KBM-7 (cell line): ENCODE measurements around the gene MREG.
"Not testable (repeated sequence)": the region's sequence is repeated elsewhere in the genome, so short reads cannot be mapped to it uniquely, and the experiment has no call there.

Experiments
- DNase-seq: peaks from one replicate; pipeline ENCODE4 v3.0.0-alpha.2; 2015
- in situ Hi-C: fragments of 300-500 bp; cut with MboI; formaldehyde crosslinking; loops from 2 replicates; pipeline ENCODE4 v1.14.3; 2020; ENCODE audit warnings: low sequenced_read_pairs, low pct_unique_long_range_greater_than_20kb, mixed read lengths

Gene MREG

DNA sequence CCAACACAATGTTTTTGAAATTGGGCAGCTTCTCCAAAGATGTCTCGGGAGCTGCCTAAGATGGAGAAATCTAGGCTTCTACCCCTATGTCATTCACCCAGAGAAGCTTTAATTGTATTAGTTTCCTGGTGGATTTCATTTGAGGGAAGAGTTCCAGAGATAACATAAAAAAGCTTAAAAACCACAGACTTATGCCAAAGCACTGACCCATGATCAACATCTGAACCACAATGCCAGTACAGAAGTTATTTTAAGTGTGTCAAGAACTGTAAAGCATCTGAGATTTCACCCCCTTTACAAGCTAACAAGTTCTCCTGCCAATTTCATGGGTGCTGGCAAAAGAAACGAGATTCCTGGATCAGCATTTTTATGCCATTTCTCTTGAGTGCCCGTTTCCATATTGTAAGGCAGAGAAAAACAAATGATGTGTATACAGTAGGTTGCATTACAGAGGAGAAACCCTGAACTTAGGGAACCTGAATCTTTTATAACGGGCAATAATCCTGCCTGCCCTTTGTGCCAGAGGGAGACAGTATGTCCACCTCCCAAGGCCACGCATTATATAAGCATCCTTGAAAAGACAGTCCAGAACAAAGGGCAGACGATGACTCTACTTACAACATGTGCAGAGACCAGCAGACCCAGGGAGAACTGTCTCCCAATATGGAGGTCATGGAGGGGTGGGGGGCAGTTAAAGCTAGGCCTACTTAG, 44.1 kb downstream of the MREG start:
- in situ Hi-C loops: no loop called here
- DNase-seq: no peak

DNA sequence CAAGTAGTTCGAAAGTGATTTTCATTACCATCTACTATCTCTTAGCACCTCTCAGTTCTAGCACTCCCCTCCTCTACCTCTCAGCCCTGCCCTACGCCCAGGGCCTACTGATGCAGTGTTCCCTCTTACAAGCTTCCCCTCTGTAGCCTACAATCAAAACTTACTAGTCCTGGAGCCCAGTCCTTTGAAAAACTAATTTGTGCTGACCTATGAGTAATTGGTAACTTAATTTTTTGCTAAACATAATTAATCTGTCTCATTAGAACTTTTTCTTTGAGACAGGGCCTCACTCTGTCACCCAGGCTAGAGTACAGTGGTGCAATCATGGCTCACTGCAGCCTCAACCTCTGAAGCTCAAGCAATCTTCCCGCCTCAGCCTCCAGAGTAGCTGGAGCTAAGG, 44.9 kb downstream of the MREG start:
- in situ Hi-C loops: no loop called here
- no peak for DNase-seq

- in situ Hi-C loops: no loop called here
- DNase-seq: no peak
Measured at GRCh38 chr2:215967590-215968378, 45.6 kb downstream of the MREG start.

GRCh38 chr2:215966951-215967350, 46.4 kb downstream of the MREG start:
- no peak for DNase-seq
- in situ Hi-C loops: no loop called here

DNA sequence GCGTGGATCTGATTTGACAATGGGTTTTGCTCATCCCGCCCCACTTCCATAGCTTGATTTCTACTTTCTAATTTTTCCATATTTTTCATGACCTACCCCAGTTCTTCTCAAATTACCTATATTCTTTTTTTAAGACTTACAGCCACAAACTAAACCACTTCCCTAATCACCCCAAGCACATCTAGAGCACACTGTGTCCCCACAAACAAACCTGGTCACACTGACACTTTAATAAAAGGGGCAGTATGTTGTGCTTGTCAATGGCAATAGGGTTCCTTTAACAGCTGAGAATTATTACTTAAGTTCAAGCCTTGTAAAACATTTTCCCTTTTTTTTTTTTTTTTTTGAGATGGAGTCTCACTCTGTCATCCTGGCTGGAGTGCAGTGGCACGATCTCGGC, 47.1 kb downstream of the MREG start:
- in situ Hi-C loops: no loop called here

DNA sequence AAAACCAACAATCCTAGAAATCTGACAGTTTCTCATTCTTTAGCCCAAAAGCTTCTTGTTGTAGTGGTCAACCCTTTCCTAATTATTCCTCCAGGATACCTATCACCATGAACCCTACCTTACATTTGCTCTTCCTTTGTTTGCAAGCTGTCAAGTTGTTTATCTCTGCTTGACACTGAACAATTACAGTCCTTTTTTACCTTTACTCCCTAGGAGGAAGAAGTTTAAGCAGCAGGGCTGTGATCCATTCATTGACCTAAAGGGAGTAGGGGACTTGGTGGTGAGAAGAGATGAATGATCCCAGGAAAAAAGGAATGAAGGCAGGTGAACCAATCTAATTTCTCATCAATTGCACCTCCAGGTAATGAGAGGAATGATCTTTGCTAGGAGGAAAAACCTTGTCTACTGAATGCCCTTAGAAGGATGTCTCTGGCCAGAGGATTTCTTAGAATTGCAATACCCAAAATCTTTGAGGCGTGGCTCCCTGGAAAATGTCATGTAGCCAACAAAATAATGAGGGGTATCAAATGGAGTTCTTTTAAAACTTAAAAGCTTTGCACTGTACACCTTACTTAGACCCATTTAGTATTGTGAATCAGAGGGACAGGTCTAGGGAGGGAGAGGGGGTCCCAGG, 47.7 kb downstream of the MREG start:
- no peak for DNase-seq
- in situ Hi-C loops: no loop called here

More for the DNA sequence above, 47.1 kb downstream of the MREG start:
- peak; percentile 29 for DNase-seq

GRCh38 chr2:215961981-215962380, 51.4 kb downstream of the MREG start:
- in situ Hi-C loops: no loop called here
- no peak for DNase-seq

GRCh38 chr2:215958257-215958656, 55.1 kb downstream of the MREG start:
- no peak for DNase-seq
- in situ Hi-C loops: no loop called here

- in situ Hi-C loops, DNase-seq: not testable (repeated sequence)
Measured at GRCh38 chr2:215957354-215958122, 55.8 kb downstream of the MREG start.

DNA sequence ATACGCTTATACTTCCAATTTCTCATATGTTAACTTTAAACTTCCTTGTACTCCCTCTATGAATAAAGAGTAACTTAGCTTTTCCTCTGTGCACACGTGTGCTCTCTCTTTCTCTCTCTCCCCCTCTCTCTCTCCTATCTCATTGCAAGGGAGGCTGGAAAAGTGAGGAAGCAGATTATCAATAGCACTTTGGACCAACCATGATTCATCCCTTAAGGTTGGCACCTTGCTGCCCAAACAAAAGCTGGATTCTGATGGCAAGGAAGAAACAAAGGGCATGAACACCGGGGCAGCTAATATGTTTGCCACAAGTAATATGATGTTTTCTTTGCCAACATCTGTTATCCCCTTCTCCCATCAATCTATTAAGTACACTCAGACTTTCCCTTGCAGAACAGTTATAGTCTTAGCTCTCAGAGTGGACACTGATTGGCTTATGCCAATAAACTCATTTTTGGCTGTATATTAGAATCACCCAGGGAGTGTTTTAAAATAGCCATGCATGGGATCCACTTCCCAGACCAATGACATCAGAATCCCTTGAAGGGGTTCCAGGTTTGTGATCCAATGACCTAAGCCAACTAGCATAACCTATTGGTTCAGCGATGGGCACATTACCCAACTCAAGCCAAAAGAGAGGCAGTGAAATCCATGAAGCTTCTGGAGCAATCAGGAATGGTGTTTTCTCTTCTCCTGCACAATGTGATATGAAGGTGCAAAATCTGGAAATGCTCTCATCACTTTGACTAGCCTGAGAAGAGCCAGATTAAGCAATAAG, 60.3 kb downstream of the MREG start:
- in situ Hi-C loops: no loop called here
- DNase-seq: no peak

- in situ Hi-C loops: no loop called here
- no peak for DNase-seq
Measured at GRCh38 chr2:215951558-215951957, 61.8 kb downstream of the MREG start.

- in situ Hi-C loops: no loop called here
- DNase-seq: peak; percentile 44
Measured at GRCh38 chr2:215949991-215950404, 63.4 kb downstream of the MREG start.

- in situ Hi-C loops: no loop called here
- DNase-seq: no peak
Measured at GRCh38 chr2:215948051-215948450, 65.3 kb downstream of the MREG start.

GRCh38 chr2:215946586-215946985, 66.8 kb downstream of the MREG start:
- in situ Hi-C loops: no loop called here
- DNase-seq: no peak

DNA sequence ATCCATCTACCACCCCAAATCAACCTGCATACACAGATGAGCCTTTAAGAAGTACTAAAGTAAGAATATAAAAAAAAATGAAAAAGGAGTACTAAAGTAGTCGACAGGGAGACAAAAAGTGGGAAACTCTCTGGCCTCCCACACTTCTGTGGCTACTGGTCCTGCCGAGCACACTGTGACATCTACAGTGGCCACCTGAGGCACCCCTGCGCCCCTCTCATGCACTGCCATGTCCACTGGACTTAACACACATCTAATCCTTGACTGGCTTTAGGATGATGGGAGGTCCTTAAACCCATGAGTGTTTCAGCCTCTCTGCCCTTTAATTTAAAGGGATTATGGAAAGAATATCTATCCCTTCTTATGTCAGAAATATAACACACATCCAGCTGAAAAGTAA, 71.2 kb downstream of the MREG start:
- no peak for DNase-seq
- in situ Hi-C loops: no loop called here

GRCh38 chr2:215941726-215942125, 71.6 kb downstream of the MREG start:
- no peak for DNase-seq
- in situ Hi-C loops: no loop called here

DNA sequence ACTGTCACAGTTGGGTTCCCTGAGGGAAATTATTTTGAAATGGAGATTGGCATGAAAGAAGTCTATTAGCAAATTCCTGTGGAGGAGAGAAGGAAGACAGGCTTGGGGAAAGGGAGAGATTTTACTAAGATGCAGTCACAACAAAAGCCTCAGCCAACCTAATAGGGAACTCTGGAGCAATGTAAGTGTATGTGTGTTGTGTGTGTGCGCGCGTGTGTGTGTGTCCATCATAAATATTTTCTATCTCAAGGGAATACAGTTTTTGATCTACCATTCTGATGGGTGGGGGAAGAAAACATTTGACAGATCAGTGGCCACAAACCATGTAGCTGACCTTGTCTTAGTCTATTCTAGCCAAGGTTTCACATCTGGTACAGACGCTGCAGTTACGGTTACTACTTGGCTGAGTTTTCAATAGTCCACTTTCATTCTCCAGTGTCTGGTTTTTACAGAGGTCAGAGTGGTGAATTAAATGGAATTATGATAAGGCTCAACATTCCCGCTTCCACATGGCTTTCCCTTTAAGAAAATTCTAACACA, 72.6 kb downstream of the MREG start:
- DNase-seq: no peak
- in situ Hi-C loops: no loop called here

DNA sequence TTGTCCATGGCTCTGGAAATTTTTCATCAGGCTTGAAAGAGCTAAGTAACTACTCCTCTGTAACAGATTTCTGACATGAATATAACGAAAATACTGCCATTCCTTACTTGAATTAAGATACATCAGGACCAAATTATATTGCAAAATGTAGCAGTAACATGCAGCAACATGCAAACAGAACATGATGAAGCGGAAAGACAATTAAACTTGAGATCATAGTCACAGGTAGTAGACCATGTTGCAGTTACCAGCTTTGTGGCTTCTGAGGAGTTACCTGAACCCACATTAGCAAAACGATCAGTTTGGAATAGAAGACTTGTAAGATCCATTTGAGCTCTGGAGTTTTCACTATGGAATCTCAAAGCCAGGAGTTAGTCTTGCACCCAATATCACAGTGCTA, 76.2 kb downstream of the MREG start:
- no peak for DNase-seq
- in situ Hi-C loops: no loop called here

DNA sequence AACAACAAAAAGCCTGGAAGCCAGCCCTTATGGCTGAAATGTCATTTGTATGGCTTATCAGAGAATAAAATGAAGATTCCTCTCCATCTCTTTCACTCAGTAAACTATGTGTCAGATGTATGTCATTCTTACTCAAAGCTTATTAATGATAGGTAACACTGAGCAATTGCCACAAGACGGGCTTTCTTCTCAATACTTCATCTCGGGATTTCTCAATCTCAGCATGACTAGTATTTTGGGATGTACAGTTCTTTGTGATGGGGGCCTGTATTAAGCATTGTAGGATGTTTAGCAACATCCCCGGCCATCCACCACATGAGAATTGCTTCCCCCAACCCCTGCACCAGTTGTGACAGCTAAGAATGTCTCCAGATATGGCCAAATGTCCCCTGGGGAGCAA, 80.2 kb downstream of the MREG start:
- in situ Hi-C loops: no loop called here
- DNase-seq: no peak
